ENCODE measurements around the gene TTLL1.
"Not testable (repeated sequence)": the region's sequence is repeated elsewhere in the genome, so short reads cannot be mapped to it uniquely, and the experiment has no call there.

DNA sequence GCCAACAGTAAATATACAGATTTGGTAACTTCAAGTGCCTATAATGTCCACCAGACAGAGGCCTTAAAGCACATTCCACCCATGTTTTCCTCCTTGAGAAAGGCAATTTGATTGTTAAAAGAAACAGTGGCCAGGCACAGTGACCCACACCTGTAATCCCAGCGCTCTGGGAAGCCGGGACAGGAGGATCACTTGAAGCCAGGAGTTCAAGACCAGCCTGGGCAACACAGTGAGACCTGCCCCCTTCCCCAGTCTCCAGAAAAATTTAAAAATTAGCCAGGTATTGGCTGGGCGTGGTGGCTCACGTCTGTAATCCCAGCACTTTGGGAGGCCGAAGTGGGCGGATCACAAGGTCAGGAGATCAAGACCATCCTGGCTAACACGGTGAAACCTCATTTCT, 93.5 kb downstream of the TTLL1 start:
- TF ChIP-seq, protein P1, sequence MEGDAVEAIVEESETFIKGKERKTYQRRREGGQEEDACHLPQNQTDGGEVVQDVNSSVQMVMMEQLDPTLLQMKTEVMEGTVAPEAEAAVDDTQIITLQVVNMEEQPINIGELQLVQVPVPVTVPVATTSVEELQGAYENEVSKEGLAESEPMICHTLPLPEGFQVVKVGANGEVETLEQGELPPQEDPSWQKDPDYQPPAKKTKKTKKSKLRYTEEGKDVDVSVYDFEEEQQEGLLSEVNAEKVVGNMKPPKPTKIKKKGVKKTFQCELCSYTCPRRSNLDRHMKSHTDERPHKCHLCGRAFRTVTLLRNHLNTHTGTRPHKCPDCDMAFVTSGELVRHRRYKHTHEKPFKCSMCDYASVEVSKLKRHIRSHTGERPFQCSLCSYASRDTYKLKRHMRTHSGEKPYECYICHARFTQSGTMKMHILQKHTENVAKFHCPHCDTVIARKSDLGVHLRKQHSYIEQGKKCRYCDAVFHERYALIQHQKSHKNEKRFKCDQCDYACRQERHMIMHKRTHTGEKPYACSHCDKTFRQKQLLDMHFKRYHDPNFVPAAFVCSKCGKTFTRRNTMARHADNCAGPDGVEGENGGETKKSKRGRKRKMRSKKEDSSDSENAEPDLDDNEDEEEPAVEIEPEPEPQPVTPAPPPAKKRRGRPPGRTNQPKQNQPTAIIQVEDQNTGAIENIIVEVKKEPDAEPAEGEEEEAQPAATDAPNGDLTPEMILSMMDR (IDR thresholded peaks at IDR 0.05), result not testable (repeated sequence)
- not testable (repeated sequence) for TF ChIP-seq POLR2A (IDR thresholded peaks at IDR 0.05)
